GM21528 (cell line): ENCODE measurements around the gene RNF145.
"Not testable (repeated sequence)": the region's sequence is repeated elsewhere in the genome, so short reads cannot be mapped to it uniquely, and the experiment has no call there.

ENCODE experiments used
- ATAC-seq: cut with Tn5 transposase; IDR thresholded peaks from one replicate; pipeline ENCODE4 v1.9.1; 2021; ENCODE audit warnings: mild to moderate bottlenecking, moderate library complexity; ENCODE audit not compliant: unreplicated experiment, low FRiP score

RNF145 gene

DNA sequence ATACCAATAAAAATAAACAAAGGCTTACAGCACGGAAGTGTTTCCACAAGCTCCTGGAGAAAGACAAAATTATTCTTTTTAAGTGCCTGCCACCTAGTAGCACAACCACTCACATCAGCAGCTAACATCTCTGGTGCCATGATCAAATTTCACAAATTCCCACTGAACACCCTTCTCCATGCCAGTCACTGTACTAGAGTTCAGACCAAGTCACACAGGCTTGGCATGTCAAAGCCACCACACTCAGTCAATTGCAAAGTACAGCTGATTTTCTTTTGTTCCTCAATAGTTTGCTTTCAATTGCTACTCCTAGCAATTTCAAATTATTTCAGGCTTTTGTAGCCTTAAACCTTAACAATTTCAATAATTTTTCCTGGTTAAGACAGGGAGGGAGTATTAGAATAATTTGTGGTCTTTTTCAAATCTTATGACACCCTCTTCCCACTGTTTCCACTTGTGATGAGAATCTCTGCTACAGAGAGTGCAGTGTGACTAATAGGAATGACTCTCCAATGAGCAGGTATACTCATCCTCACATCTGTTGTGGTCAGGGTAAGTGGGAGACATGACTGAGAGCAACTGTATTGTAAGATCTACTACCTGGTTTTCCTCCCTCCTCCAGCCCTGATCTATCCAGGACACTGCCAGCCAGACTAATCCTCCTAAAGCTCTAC, 46.2 kb downstream of the RNF145 start:
- no peak for ATAC-seq

DNA sequence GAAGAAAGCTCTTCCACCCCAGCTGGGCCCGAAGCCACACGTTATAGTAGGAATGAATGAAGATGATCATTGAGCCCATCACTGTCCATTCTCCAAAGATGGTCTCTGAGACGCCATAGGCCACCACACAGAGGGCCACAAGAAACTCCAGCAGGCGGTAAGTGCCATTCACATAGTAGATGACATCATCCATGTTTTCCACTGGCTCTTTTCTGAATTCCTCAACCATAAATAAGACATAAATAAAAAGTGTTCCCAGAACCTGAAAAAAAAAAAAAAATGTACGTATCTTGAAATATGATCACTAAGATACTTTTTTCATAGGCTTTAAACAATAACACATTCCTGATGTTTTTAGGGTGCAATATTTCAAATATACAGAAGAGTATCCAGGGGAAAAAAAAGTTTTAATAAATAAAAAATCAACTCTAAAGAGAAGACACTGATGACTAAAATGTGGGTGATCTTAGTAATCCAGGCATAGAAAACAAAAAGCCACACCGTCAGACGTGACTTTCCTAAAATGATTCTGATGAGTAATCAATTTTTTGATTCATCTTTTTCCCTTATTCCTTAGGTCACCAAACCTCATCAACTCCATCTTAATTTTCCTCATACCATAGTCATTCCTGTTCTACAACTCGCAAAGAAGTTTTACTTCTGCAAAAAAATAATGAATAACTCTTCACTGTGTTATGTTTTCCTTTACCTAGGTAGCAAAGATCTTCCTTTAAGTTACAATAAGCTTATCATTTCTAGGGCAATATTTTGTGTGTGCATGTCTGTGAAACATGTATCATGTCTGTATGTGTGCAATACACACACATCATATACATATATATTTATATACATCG, 47.8 kb downstream of the RNF145 start:
- ATAC-seq = no peak

DNA sequence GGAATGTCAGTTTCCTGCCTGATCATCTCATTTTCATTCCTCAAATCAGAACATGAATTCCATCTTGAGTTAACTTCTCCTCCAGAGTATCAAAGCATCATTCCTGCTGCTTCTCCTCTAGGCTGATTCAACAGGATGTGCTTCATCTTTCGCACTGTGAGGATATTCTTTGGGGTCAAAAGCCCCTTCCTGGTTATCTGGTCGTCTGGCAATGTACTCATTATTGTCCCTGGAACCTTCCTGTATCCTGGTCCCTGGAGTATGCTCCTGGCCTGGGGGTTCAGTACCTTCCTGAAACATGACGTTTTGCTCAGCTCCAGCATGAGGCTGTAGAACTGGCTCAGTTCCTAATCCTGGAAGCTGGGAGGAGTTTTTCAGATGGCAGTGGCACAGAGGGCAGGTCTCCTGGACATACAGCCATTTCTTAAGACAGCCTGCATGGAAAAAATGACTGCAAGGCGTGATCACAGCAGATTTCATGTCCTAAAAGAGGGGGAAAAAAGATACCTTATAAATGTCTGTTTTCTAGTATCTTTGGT, 50.7 kb downstream of the RNF145 start:
- not testable (repeated sequence) for ATAC-seq

DNA sequence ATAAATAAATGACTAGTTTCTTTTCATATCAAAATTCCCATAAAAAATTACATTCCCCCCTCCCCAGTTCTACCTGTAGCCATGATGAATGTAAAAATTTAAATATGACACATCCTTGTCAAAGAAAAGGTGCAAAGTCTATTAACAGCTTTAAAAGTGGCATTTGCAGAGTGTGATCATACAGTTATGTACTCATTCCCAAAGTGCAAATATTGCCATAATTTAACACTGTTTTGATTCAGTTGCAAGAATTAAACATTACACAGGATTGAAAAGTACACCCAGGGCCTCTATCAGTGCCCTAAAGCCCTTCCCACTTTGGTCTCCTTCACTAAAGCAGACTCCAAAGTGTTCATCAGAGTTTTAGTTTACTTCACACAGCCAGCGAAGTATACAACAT, 51.8 kb downstream of the RNF145 start:
- ATAC-seq = no peak

DNA sequence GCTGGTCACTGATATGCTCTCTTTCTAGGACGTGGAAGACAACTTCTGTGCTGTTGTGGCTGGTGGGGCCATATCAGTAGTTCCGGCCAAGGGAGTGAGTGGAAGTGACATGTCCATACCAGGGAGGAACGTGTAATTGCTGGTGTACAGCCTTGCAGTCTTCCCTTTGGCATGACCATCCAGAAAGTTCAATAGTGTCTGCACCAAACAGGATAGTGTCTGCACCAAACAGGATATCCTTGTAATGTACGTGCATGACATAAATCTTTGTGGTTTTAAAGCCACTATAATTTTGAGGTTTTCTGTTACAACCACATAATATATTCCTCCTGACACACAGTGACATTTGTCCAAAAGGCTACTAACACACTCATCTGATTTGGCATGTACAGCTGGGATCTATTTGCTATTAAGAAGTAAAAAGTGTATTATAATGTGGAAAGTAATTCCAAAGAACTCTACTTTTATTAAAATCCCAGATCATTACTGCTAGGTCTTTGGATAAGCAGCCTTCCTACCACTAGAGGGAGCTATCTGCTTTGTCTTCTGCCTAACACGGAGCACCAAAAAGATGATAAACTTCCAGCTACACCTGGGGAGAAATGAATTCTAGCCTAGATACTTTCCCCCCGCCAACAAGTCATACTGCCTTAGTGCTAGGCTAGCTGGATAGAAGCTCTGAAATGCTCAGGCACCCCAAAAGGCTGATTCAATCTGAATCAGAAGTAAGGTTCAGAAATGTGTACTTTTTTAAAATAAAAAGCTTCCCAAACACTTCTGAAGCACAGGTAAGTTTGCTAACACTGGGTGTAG, 52.7 kb downstream of the RNF145 start:
- no peak for ATAC-seq

DNA sequence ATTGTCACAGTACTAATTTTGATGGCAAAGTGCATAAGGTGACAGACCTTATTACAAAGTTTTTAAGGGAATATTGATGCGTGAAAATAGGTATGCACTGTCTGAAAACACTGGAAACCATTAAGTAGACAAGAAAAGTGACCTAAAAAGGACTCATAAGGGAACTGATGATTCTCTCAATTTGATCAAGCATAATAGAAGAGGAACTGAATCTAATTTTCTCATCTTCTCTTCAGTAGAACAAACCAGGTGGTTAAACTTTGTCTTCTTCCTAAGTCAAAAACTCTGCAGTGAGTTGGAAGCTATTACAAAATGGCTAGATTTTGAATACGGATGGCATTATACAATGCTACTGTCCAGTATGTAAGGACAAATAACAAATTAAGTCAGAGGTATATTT, 53.4 kb downstream of the RNF145 start:
- no peak for ATAC-seq

DNA sequence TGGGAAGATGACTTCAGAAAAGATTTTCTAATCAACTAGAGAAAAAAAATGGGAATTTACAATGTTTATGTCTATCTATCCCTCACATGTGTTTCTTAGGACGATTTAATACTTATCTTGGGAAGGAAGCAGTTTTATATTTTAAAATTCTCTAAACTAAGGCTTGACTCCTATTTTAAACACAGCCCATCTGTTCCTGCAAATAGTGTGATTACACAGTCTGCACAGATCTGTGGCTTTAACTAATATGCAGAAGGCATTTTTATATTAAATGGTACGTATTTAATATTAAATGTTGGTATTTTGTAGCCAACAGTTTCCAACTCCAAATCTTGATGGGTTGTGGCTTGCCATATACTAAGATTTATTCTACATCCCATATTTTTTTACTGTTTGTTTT, 56.5 kb downstream of the RNF145 start:
- no peak for ATAC-seq

DNA sequence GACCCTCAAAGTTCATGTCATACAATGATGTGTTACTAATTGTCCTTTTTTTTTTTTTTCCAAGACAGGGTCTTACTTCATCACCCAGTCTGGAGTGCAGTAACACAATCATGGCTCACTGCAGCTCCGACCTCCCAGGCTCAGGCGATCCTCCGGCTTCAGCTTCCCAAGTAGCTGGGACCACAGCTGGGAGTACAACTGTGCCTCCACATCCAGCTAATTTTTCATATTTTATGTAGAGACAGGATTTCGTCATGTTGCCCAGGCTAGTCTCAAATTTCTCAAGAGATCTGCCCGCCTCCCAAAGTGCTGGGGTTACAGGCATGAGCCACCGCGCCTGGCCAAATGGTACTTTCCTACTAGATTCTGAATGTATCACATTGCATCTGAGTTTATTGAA, 60.3 kb downstream of the RNF145 start:
- ATAC-seq = no peak

DNA sequence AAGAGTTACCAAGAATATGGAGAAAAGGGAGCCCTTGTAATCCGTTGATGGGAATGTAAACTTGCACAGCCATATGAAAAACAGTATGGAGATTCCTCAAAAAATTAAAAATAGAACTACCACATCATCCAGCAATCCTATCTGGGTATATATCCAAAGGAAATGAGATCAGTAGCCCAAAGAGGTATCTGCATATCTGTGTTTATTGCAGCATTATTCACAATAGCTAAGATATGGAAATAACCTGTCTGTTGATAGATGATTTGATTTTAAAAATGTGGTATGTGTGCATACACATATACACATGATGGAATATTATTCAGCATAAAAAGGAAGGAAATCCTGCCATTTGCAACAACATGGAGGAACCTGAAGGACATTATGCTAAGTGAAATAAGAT, 61.4 kb downstream of the RNF145 start:
- ATAC-seq = no peak

DNA sequence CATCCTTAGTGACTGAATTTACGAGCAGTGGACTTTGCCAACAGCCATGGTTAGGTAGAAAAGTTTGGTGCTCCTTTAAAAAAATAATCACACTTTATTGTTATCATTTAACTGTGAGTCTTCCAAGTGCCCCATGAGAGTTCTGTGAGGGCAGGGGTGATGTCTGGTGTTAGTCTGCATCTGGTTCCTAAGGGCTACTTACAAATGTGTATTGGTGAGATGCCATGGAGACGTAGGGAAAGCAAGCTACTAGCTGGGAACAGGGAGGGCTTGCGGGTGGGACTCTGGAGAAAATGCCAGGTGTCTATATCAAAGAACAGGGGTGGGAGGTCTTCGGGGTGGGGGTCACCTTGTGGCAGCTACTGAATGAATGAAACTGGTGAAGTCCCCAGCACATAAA, 62.5 kb downstream of the RNF145 start:
- no peak for ATAC-seq

DNA sequence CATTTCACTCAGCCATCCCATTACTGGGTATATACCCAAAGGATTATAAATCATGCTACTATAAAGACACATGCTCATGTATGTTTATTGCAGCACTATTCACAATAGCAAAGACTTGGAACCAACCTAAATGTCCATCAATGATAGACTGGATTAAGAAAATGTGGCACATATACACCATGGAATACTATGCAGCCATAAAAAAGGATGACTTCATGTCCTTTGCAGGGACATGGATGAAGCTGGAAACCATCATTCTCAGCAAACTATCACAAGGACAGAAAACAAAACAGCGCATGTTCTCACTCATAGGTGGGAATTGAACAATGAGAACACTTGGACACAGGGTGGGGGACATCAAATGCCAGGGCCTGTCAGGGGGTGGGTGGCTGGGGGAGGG, 64.2 kb downstream of the RNF145 start:
- not testable (repeated sequence) for ATAC-seq

DNA sequence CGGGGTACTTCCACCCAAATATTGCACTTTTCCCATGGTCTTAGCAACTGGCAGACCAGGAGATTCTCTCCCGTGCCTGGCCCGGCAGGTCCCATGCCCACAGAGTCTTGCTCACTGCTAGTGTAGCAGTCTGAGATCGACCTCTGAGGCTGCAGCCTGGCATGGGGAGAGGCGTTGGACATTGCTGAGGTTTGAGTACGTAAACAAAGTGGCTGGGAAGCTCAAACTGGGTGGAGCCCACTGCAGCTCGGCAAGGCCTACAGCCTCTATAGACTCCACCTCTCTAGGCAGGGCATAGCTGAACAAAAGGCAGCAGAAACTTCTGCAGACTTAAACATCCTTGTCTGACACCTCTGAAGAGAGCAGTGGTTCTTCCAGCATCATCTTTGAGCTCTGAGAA, 69.6 kb downstream of the RNF145 start:
- no peak for ATAC-seq

DNA sequence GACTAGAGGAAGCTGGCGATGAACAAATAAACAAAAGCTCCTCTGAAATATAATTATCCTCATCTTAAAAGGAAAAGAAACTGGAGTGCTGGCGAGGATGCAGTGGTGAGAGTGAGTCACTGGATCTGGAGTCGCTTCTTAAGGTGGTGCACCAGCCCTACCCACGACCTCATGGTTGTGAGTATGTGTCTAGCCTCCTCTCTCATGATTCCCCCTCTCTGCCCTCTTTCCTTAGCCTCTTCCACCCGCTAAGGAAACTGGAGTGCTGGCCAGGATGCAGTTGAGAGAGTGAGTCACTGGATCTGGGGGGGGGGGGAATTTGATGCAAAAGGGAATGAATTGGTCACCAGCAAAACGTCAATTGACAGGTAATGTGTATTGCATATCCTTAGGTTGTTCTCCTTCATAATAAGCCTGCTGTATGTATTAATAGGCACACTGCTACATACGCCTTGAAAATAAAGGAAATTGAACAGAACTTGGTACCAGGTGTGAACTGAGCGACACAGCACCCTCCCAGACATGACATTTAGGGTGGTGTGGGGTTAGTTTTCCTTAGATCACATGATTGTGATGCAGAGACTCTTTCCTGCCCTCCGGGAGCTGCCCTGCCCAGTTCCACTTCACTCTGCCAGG, 73.3 kb downstream of the RNF145 start:
- ATAC-seq = no peak

DNA sequence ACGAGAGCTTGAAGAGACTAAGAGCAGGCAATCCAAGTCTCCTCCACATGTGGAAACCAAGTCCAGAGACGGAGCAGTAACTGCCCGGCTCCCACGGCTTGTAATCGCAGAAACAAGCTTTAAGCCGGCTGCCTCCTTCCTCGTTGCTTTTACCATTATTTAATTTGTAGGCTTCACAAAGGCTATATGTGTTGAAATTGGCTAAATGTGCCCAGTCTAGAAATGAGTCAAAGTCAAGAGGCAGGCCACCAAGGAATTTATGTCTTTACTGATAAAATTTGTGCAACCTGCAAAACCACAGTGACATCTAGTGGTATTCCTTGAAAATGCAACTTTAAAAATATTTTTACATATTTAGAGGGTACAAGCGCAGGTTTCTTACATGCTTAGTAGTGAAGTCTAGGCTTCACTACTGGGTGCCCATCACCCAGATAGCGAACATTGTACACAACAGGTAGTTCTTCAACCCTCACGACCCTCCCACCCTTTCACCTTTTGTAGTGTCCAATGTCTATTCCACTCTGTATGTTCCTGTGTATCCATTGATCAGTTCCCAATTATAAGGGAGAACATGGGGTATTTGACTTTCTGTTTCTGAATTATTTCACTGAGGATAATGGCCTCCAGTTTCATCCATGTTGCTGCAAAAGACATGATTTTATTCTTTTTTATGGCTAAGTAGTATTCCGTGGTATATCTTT, 76.2 kb downstream of the RNF145 start:
- ATAC-seq = peak; percentile 55

DNA sequence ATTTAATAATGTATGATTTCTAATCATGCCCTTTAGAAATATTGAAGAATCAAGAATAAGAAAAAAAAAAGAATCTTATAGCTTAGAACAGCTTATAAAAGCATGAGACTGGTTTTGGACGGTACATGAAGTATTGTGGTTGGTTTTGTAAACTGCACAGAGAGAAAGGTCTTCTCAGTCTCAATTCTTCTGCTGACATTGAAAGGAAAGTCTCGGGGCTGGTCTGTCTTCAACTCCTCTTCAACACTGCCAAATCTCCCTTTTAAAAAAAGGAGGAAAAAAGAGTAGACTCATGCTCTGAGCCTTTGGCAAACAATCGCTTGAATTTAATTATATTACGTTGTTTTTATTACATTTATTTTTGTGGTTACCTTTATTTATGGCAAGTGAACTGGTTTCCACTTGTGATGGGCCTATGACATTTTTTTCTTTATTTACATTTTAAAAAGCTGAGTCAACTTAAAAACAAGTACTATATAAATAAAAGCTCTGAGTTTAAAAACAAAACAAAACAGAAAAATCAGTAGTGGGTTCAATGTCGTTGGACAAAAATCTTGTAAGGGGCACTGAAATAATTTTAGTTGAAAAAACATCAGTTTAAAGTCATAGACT, 76.8 kb downstream of the RNF145 start:
- ATAC-seq = no peak

DNA sequence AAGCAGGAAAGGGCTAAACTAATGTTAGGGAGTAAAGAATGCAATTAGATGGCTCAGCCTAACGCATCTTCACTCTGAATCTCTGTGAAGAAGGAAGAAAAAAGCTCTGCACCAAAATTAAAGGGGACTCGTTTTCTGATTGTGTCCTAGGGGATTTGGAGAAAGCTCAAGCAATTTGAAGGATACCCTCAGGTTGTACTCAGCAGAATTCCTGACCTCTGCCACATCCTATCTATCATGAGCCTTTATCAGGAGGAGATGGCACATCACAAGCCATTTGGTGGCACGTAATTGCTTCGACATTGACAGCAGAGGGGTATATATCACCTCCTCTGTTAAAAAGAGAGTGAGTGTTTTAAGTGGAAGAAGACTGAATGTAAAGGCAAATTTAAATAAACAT, 77.4 kb downstream of the RNF145 start:
- ATAC-seq = no peak

DNA sequence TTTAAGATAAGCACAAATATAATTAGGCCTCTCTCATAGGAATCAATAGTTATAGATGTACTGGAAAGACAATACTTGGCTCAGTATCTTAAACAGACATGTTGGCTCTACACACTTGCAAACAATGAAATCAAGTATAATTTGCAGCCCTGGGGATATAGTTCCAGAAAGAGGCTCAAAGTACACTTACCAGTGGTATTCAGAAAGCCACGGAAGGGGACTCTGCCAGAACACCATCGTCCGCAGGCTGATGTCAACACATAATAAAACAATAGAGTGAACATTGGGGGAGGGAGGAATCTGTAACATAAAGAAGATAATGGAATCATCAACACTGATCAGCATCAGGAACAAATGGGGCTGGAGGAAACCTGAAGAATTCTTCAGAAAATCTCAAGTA, 78.5 kb downstream of the RNF145 start:
- no peak for ATAC-seq

DNA sequence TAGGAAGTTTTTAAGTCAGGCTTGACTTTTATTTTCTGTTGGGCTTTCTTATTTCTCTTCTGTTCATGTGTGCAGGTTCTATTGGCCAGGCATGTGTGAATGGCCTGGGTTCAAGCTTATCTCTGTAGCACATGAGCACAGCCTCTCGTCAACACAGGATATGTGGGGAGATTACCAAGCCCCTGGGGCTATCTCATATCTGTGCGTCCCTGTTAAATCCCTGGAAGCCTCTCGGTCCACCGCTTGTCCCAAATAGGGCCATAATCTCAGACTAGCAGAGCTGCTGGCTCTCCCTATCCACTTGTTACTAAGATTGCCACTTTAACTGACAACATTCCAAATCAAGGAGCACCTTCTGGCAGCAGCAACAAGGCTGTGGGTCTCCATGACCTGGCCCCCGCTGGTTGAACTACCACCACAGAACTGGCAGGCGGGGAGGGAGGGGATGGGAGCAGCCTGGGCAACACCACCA, 81.2 kb downstream of the RNF145 start:
- ATAC-seq = no peak

DNA sequence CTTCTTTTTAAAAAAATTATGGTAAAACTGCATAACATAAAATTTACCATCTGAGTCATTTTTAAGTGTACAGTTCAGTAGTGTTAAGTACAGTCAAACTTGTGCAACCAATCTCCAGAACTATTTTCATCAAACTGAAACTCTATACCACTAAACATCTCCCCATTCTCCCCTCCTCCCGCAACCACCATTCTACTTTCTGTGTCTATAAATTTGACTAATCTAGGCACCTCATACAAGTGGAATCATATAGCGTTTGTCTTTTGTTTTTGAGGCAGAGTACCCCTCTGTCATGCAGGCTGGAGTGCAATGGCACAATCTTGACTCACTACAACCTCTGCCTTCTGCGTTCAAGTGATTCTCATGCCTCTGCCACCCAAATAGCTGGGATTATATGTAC, 85.7 kb downstream of the RNF145 start:
- no peak for ATAC-seq
